IMR-90 (cell line): Measurements from ENCODE around the gene ZNRF3. TPM values are rescaled to one million over a fixed set of nuclear protein-coding genes. Genes with fewer than 3 reads are reported as not detected.

Experiments used
- ATAC-seq: fragments of 200-7000 bp; cut with Tn5 transposase; 2 replicates; pipeline ENCODE4 v1.9.1; 2020; ENCODE audit warnings: low read depth, mild to moderate bottlenecking, moderate library complexity
- BruUV-seq: library from RNA; stranded (reverse); fragments of 400-500 nt; replicated peaks from 2 replicates; lab custom pipeline; 2021; lab: Mats Ljungman, UMichigan
- CTCF ChIA-PET: fragments of 300-600 bp; formaldehyde crosslinking; extraction: SDS; loops from one replicate; lab custom pipeline; 2021; ENCODE audit warnings: antibody characterized with exemption; lab: Yijun Ruan, JAX
- POLR2A ChIA-PET: fragments of 300-600 bp; sonication (Branson Sonifier 250); formaldehyde crosslinking; loops from one replicate; lab custom pipeline; 2022; ENCODE audit warnings: antibody characterized with exemption; ENCODE audit not compliant: unreplicated experiment; lab: Charles Lee
- DNase-seq: peaks from one replicate; pipeline ENCODE4 v3.0.0; 2013
- H2AFZ ChIP-seq: replicated peaks from 2 replicates; pipeline ENCODE3; 2013; ENCODE audit warnings: low read length, mild to moderate bottlenecking; ENCODE audit not compliant: poor library complexity
- H2AK5ac ChIP-seq: 2 replicates; pipeline ENCODE4 v1.6.1; 2013; ENCODE audit warnings: low read depth, low read length, inconsistent platforms
- H2AK9ac ChIP-seq: replicated peaks from 2 replicates; pipeline ENCODE3; 2013; ENCODE audit warnings: mild to moderate bottlenecking, low read depth, low read length, moderate library complexity; ENCODE audit not compliant: poor library complexity
- H2BK120ac ChIP-seq: 2 replicates; pipeline ENCODE4 v1.6.1; 2013; ENCODE audit warnings: low read depth, low read length, inconsistent platforms
- H2BK15ac ChIP-seq: 3 replicates; pipeline ENCODE4 v1.6.1; 2013; ENCODE audit warnings: low read depth, low read length, inconsistent platforms
- H2BK20ac ChIP-seq: 2 replicates; pipeline ENCODE4 v1.6.1; 2013; ENCODE audit warnings: low read depth, mild to moderate bottlenecking, inconsistent platforms, low read length, moderate library complexity
- H2BK5ac ChIP-seq: 2 replicates; pipeline ENCODE4 v1.6.1; 2013; ENCODE audit warnings: mild to moderate bottlenecking, low read depth, low read length, inconsistent platforms; ENCODE audit not compliant: poor library complexity, severe bottlenecking
- H3K14ac ChIP-seq: replicated peaks from 2 replicates; pipeline ENCODE4 v1.6.1; 2013; ENCODE audit warnings: low read depth, low read length, inconsistent platforms
- H3K18ac ChIP-seq: 2 replicates; pipeline ENCODE4 v1.6.1; 2013; ENCODE audit warnings: low read depth, low read length, control low read depth
- H3K23ac ChIP-seq: 2 replicates; pipeline ENCODE4 v1.6.1; 2013; ENCODE audit warnings: low read depth, low read length, inconsistent platforms
- H3K27ac ChIP-seq: 2 replicates; pipeline ENCODE4 v1.5.1; 2013; ENCODE audit warnings: mild to moderate bottlenecking, control low read depth, low read length; ENCODE audit not compliant: insufficient read depth
- H3K27me3 ChIP-seq: 2 replicates; pipeline ENCODE4 v1.6.1; 2013; ENCODE audit warnings: low read length; ENCODE audit not compliant: control insufficient read depth, insufficient read depth
- H3K36me3 ChIP-seq: 2 replicates; pipeline ENCODE4 v1.6.1; 2013; ENCODE audit warnings: low read length, mixed read lengths; ENCODE audit not compliant: control insufficient read depth, insufficient read depth
- H3K4ac ChIP-seq: 2 replicates; pipeline ENCODE4 v1.6.1; 2013; ENCODE audit warnings: low read depth, low read length, inconsistent platforms
- H3K4me1 ChIP-seq: 2 replicates; pipeline ENCODE4 v1.6.1; 2013; ENCODE audit warnings: low read length, mixed read lengths; ENCODE audit not compliant: control insufficient read depth, insufficient read depth
- H3K4me2 ChIP-seq: 2 replicates; pipeline ENCODE4 v1.6.1; 2013; ENCODE audit warnings: low read depth, mild to moderate bottlenecking, control low read depth, low read length, moderate library complexity
- H3K4me3 ChIP-seq: 2 replicates; pipeline ENCODE4 v1.5.1; 2013; ENCODE audit warnings: low read depth, mild to moderate bottlenecking, control low read depth, low read length, moderate library complexity; ENCODE audit not compliant: insufficient read depth
- H3K56ac ChIP-seq: 2 replicates; pipeline ENCODE4 v1.6.1; 2013; ENCODE audit warnings: low read length, inconsistent platforms; ENCODE audit not compliant: insufficient read depth; ENCODE audit errors: extremely low read depth
- H3K79me1 ChIP-seq, 2 experiments: 2 replicates each; pipeline ENCODE4 v1.6.1; 2013; ENCODE audit warnings: low read length in 2 of 2, inconsistent platforms in 1 of 2, low read depth in 1 of 2
- H3K9ac ChIP-seq: 2 replicates; pipeline ENCODE4 v1.6.1; 2013; ENCODE audit warnings: low read depth, low read length, control low read depth
- H3K9me1 ChIP-seq: 2 replicates; pipeline ENCODE4 v1.6.1; 2013; ENCODE audit warnings: low read length, inconsistent platforms; ENCODE audit not compliant: insufficient read depth
- H3K9me3 ChIP-seq: 2 replicates; pipeline ENCODE4 v1.6.1; 2013; ENCODE audit warnings: low read length; ENCODE audit not compliant: control insufficient read depth, insufficient read depth
- H4K20me1 ChIP-seq: 2 replicates; pipeline ENCODE4 v1.6.1; 2013; ENCODE audit warnings: low read length, inconsistent platforms; ENCODE audit not compliant: insufficient read depth
- H4K5ac ChIP-seq: 2 replicates; pipeline ENCODE4 v1.6.1; 2013; ENCODE audit warnings: mild to moderate bottlenecking, low read depth, low read length, control low read depth
- H4K8ac ChIP-seq, 2 experiments: 2 replicates each; pipeline ENCODE4 v1.6.1; 2013; ENCODE audit warnings: low read depth in 2 of 2, low read length in 2 of 2, control low read depth in 1 of 2, inconsistent platforms in 1 of 2
- H4K91ac ChIP-seq: 2 replicates; pipeline ENCODE4 v1.6.1; 2013; ENCODE audit warnings: low read depth, low read length, inconsistent platforms; ENCODE audit not compliant: insufficient read depth
- CHD1 ChIP-seq: IDR thresholded peaks from 2 replicates; pipeline ENCODE4 v1.6.1; 2012; ENCODE audit warnings: low read depth, low read length, improper control_type of control experiment
- MXI1 ChIP-seq: IDR thresholded peaks from 2 replicates; pipeline ENCODE4 v1.6.1; 2012; ENCODE audit warnings: low read depth, mild to moderate bottlenecking, low read length, moderate library complexity, borderline replicate concordance
- NFE2L2 ChIP-seq: fragments of 150-350 bp; IDR thresholded peaks from 2 replicates; pipeline ENCODE4 v1.6.1; 2016; ENCODE audit warnings: low read depth, mild to moderate bottlenecking, low read length
- RAD21 ChIP-seq: IDR thresholded peaks from 2 replicates; pipeline ENCODE4 v1.6.1; 2012; ENCODE audit warnings: low read length, improper control_type of control experiment
- WGBS, 2 experiments: methylation state at CpG; one replicate each; pipeline versions ENCODE4 v1.1.5 to v1.1.7; 2013; ENCODE audit warnings: missing lambda C conversion rate in 2 of 2; ENCODE audit not compliant: insufficient read length in 1 of 2; ENCODE audit errors: extremely low coverage in 2 of 2; 5-methylcytosine and 5-hydroxymethylcytosine counted together
- dilution Hi-C: fragments of 300-500 bp; cut with HindIII; formaldehyde crosslinking; loops from one replicate; pipeline ENCODE4 v1.14.3; 2018; ENCODE audit warnings: low sequenced_read_pairs; ENCODE audit not compliant: unreplicated experiment
- in situ Hi-C: fragments of 300-500 bp; cut with MboI; formaldehyde crosslinking; loops from 3 replicates; pipeline ENCODE4 v1.14.3; 2019; ENCODE audit warnings: low sequenced_read_pairs, inconsistent platforms, mixed read lengths
- intact Hi-C: fragments of 100-400 bp; cut with micrococcal nuclease; formaldehyde crosslinking; loops from 2 replicates; pipeline ENCODE4 v1.10.0; 2022
- polyA plus RNA-seq, 3 experiments: library from polyadenylated mRNA; depleted of rRNA; stranded (reverse); fragments of >200 nt; gene quantifications; 2 replicates each; pipeline ENCODE4 v1.2.3, GENCODE V29; 2012; ENCODE audit warnings: low replicate concordance in 1 of 3
- total RNA-seq: library from RNA; depleted of rRNA; stranded (reverse); fragments of >200 nt; gene quantifications from 2 replicates; pipeline ENCODE4 v1.2.3, GENCODE V29; 2012
- TF ChIP-seq, protein P1 (sequence below): fragments of 150-350 bp; IDR thresholded peaks from 2 replicates; pipeline ENCODE4 v1.6.1; 2017; ENCODE audit warnings: mild to moderate bottlenecking, antibody characterized with exemption, low read length, low read depth

The ZNRF3 gene
- total and polyA plus RNA-seq, 2 of the 4 experiments (the other 2 are of a cell fraction), result 1.4 to 2.4 TPM

DNA sequence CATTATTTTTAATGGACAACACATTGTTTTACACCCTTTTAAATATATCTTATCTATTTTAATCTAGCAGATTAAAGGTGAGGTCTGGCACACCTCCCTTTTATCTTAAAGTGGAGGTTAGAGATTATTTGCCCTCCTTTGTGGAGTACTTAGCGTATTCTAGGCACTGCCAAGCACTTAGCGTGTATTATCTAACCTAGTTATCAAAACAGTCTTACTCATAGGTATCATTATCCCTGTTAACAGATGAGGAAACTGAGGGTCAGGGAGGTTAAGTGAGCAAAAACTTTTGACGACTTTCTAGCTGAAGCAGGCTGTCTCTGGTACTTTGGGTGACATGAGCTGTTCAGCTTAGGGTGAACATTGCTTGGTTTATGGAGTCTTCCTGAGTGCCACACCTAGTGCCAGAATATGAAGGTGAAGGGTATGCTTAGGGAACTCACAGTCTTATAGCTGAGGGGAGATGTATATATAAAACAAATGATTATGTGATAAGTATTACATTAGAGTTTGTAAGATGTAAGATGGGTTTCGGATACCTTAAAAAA lies 55.0 kb downstream of the ZNRF3 start:
- intact Hi-C loops (no loop called here), dilution Hi-C loops (no loop called here), in situ Hi-C loops (no loop called here)
- peaks cover 3% of the 10 kb centered on the region; the same call in 1 of the 2 replicates for H3K9me1 ChIP-seq
- H3K27ac ChIP-seq, result no peak overlapping the region
- no peaks in the 10 kb centered on the region for H3K36me3 ChIP-seq
- H3K4ac ChIP-seq, result no peak overlapping the region
- H3K79me1 ChIP-seq, result peaks cover 7 to 23% of the 10 kb centered on the region in 2 experiments; a peak in 3 of 4 replicates
- no peak overlapping the region for H2AFZ ChIP-seq
- no peak overlapping the region for H2BK120ac ChIP-seq
- no peak overlapping the region for H3K18ac ChIP-seq
- no peak overlapping the region for H3K9ac ChIP-seq
- no peak overlapping the region for H3K4me2 ChIP-seq
- H3K27me3 ChIP-seq, result no peaks in the 10 kb centered on the region
- H3K4me1 ChIP-seq, result no peaks in the 10 kb centered on the region
- no peak overlapping the region for H2BK5ac ChIP-seq
- H3K9me3 ChIP-seq, result no peaks in the 10 kb centered on the region
- no peak overlapping the region for H3K14ac ChIP-seq
- ChIA-PET POLR2A (no interaction called here), CTCF (no interaction called here)
- no peak overlapping the region for H3K23ac ChIP-seq
- no peak for ATAC-seq
- no peak overlapping the region for H3K4me3 ChIP-seq
- H4K5ac ChIP-seq, result no peak overlapping the region
- no peak for DNase-seq
- H2BK20ac ChIP-seq, result no peak overlapping the region
- no peak overlapping the region for H3K56ac ChIP-seq
- no peak for TF ChIP-seq CHD1
- TF ChIP-seq MXI1, result no peak
- TF ChIP-seq RAD21, result no peak
- TF ChIP-seq, protein P1, sequence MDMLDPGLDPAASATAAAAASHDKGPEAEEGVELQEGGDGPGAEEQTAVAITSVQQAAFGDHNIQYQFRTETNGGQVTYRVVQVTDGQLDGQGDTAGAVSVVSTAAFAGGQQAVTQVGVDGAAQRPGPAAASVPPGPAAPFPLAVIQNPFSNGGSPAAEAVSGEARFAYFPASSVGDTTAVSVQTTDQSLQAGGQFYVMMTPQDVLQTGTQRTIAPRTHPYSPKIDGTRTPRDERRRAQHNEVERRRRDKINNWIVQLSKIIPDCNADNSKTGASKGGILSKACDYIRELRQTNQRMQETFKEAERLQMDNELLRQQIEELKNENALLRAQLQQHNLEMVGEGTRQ, result no peak
- TF ChIP-seq NFE2L2, result no peak
- no peak overlapping the region for H2AK9ac ChIP-seq
- no peak overlapping the region for H4K8ac ChIP-seq
- no peaks in the 10 kb centered on the region for H4K20me1 ChIP-seq
- no peak overlapping the region for H2BK15ac ChIP-seq
- H2AK5ac ChIP-seq, result no peak overlapping the region
- WGBS, 2 experiments, result 100% methylated on average over 1 of the region's 4 CpGs; no CpG with 5 or more reads in 1 of the 2 experiments
- no peak overlapping the region for H4K91ac ChIP-seq
- no TSS peak for BruUV-seq
